ENCODE data around the gene LRMDA. TPM values are rescaled to one million over a fixed set of nuclear protein-coding genes. Genes with fewer than 3 reads are reported as not detected.

Gene LRMDA
- total RNA-seq, 1 donor from 2014 or later: not detected

GRCh38 chr10:75544993-75545706 is 113.7 kb downstream of the LRMDA start:
- no peaks in the 10 kb centered on the region for H3K9me3 Mint-ChIP-seq
- ChIA-PET POLR2A (no interaction called here), CTCF (no interaction called here)
- H3K36me3 Mint-ChIP-seq (ENCODE audit: low read depth): no peaks in the 10 kb centered on the region
- no peak overlapping the region for H3K4me3 Mint-ChIP-seq
- H3K27me3 Mint-ChIP-seq: peaks cover 14% of the 10 kb centered on the region
- DNase-seq: no peak
- TF ChIP-seq CTCF (IDR thresholded peaks at IDR 0.05): no peak
- no peak overlapping the region for H3K27ac Mint-ChIP-seq
- no peaks in the 10 kb centered on the region for H3K4me1 Mint-ChIP-seq
- no peak for ATAC-seq (ENCODE audit: low read depth)
- intact Hi-C loops (cut with micrococcal nuclease): no loop called here

- Mint-ChIP-seq H3K4me3 (no peak overlapping the region), H3K4me1 (no peaks in the 10 kb centered on the region), H3K27ac (no peak overlapping the region), H3K9me3 (no peaks in the 10 kb centered on the region), H3K36me3 (ENCODE audit: low read depth) (no peaks in the 10 kb centered on the region), H3K27me3 (peaks cover 14% of the 10 kb centered on the region)
- DNase-seq: no peak
- intact Hi-C loops (cut with micrococcal nuclease): no loop called here
- CTCF ChIA-PET: no interaction called here
- POLR2A ChIA-PET: no interaction called here
- no peak for ATAC-seq (ENCODE audit: low read depth)
- no peak for TF ChIP-seq CTCF (IDR thresholded peaks at IDR 0.05)
Observed at GRCh38 chr10:75546004-75546403, 114.6 kb downstream of the LRMDA start.

- no peak for TF ChIP-seq CTCF (IDR thresholded peaks at IDR 0.05)
- DNase-seq: no peak
- Mint-ChIP-seq H3K27ac (no peak overlapping the region), H3K4me3 (no peak overlapping the region), H3K9me3 (peaks cover 6% of the 10 kb centered on the region), H3K36me3 (ENCODE audit: low read depth) (no peaks in the 10 kb centered on the region), H3K27me3 (peaks cover 14% of the 10 kb centered on the region), H3K4me1 (no peaks in the 10 kb centered on the region)
- no peak for ATAC-seq (ENCODE audit: low read depth)
- ChIA-PET CTCF (no interaction called here), POLR2A (no interaction called here)
- intact Hi-C loops (cut with micrococcal nuclease): no loop called here
Observed at GRCh38 chr10:75547391-75548298, 116.2 kb downstream of the LRMDA start.

GRCh38 chr10:75548356-75548755 is 116.9 kb downstream of the LRMDA start:
- H3K4me3 Mint-ChIP-seq: no peak overlapping the region
- H3K27ac Mint-ChIP-seq: no peak overlapping the region
- ChIA-PET CTCF (no interaction called here), POLR2A (no interaction called here)
- intact Hi-C loops (cut with micrococcal nuclease): no loop called here
- no peaks in the 10 kb centered on the region for H3K4me1 Mint-ChIP-seq
- ATAC-seq (ENCODE audit: low read depth) (no peak), DNase-seq (no peak)
- peaks cover 14% of the 10 kb centered on the region for H3K27me3 Mint-ChIP-seq
- no peaks in the 10 kb centered on the region for H3K36me3 Mint-ChIP-seq (ENCODE audit: low read depth)
- H3K9me3 Mint-ChIP-seq: peaks cover 6% of the 10 kb centered on the region
- no peak for TF ChIP-seq CTCF (IDR thresholded peaks at IDR 0.05)

GRCh38 chr10:75550191-75550590 is 118.8 kb downstream of the LRMDA start:
- H3K9me3 Mint-ChIP-seq: peaks cover 6% of the 10 kb centered on the region
- no peak for TF ChIP-seq CTCF (IDR thresholded peaks at IDR 0.05)
- POLR2A ChIA-PET: no interaction called here
- H3K4me3 Mint-ChIP-seq: no peak overlapping the region
- CTCF ChIA-PET: no interaction called here
- ATAC-seq (ENCODE audit: low read depth): no peak
- H3K27ac Mint-ChIP-seq: no peak overlapping the region
- H3K36me3 Mint-ChIP-seq (ENCODE audit: low read depth): no peaks in the 10 kb centered on the region
- no peaks in the 10 kb centered on the region for H3K4me1 Mint-ChIP-seq
- no peak for DNase-seq
- intact Hi-C loops (cut with micrococcal nuclease): no loop called here
- peaks cover 6% of the 10 kb centered on the region for H3K27me3 Mint-ChIP-seq

Measured in activated B cell treated with CpG ODN at 0.5 μM for 24 hours (primary cell).